Parathyroid adenoma (tissue), 2 donors: ENCODE data around the gene WDR13.

Experiments
- H2AFZ ChIP-seq: fragments of 300-600 bp; sonication (generic); one replicate; pipeline ENCODE4 v1.7.0; 2017; ENCODE audit warnings: antibody characterized with exemption, mild to moderate bottlenecking
- H3K27ac ChIP-seq: fragments of 300-600 bp; sonication (generic); one replicate; pipeline ENCODE4 v1.7.0; 2017
- H3K27me3 ChIP-seq: fragments of 300-600 bp; sonication (generic); one replicate; pipeline ENCODE4 v1.7.0; 2017; ENCODE audit warnings: low read length; ENCODE audit not compliant: control insufficient read depth, insufficient read depth
- H3K36me3 ChIP-seq: fragments of 300-600 bp; sonication (generic); one replicate; pipeline ENCODE4 v1.7.0; 2017; ENCODE audit warnings: low read length; ENCODE audit not compliant: control insufficient read depth, insufficient read depth
- H3K4me1 ChIP-seq: fragments of 300-600 bp; sonication (generic); one replicate; pipeline ENCODE4 v1.7.0; 2017; ENCODE audit warnings: control low read depth
- H3K4me2 ChIP-seq: fragments of 300-600 bp; sonication (generic); one replicate; pipeline ENCODE4 v1.7.0; 2017; ENCODE audit warnings: low read length
- H3K4me3 ChIP-seq: fragments of 300-600 bp; sonication (generic); one replicate; pipeline ENCODE4 v1.7.0; 2017; ENCODE audit warnings: low read depth, low read length
- H3K79me2 ChIP-seq: fragments of 300-600 bp; sonication (generic); one replicate; pipeline ENCODE4 v1.7.0; 2017; ENCODE audit warnings: control low read depth
- H3K9ac ChIP-seq: fragments of 300-600 bp; sonication (generic); one replicate; pipeline ENCODE4 v1.7.0; 2017; ENCODE audit warnings: mild to moderate bottlenecking
- H3K9me3 ChIP-seq: fragments of 300-600 bp; sonication (generic); one replicate; pipeline ENCODE4 v1.7.0; 2017; ENCODE audit warnings: low read length; ENCODE audit not compliant: control insufficient read depth
- CTCF ChIP-seq: fragments of 300-600 bp; sonication (generic); IDR thresholded peaks from one replicate; pipeline ENCODE4 v1.7.0; 2017; ENCODE audit warnings: antibody characterized with exemption, mild to moderate bottlenecking
- donor health status: primary hyperparathyroidism.

The WDR13 gene

GRCh38 chrX:48579259-48579658, 18.0 kb upstream of the WDR13 start:
- Histone ChIP-seq H3K36me3 (no peaks in the 10 kb centered on the region), H3K9me3 (no peaks in the 10 kb centered on the region), H3K27me3 (no peaks in the 10 kb centered on the region), H3K4me2 (no peak overlapping the region), H2AFZ (no peak overlapping the region), H3K4me3 (no peak overlapping the region), H3K27ac (no peak overlapping the region), H3K4me1 (peaks cover 2% of the 10 kb centered on the region), H3K79me2 (peaks cover 12% of the 10 kb centered on the region), H3K9ac (no peak overlapping the region)
- no peak for TF ChIP-seq CTCF

GRCh38 chrX:48580662-48581061, 16.6 kb upstream of the WDR13 start:
- TF ChIP-seq CTCF, result no peak

GRCh38 chrX:48584698-48585097, 12.6 kb upstream of the WDR13 start:
- no peak for TF ChIP-seq CTCF
- Histone ChIP-seq H3K27me3 (no peaks in the 10 kb centered on the region), H3K4me1 (no peaks in the 10 kb centered on the region), H3K4me3 (no peak overlapping the region), H3K4me2 (no peak overlapping the region), H3K27ac (no peak overlapping the region), H3K9ac (no peak overlapping the region), H2AFZ (no peak overlapping the region), H3K79me2 (no peaks in the 10 kb centered on the region), H3K36me3 (no peaks in the 10 kb centered on the region), H3K9me3 (no peaks in the 10 kb centered on the region)

More at GRCh38 chrX:48580662-48581061, 16.6 kb upstream of the WDR13 start:
- Histone ChIP-seq H3K36me3 (no peaks in the 10 kb centered on the region), H3K79me2 (peaks cover 6% of the 10 kb centered on the region), H3K4me2 (no peak overlapping the region), H3K9ac (no peak overlapping the region), H3K4me1 (peaks cover 2% of the 10 kb centered on the region), H2AFZ (no peak overlapping the region), H3K27ac (no peak overlapping the region), H3K9me3 (no peaks in the 10 kb centered on the region), H3K4me3 (no peak overlapping the region), H3K27me3 (no peaks in the 10 kb centered on the region)

- no peaks in the 10 kb centered on the region for H3K4me1 ChIP-seq
- H3K9ac ChIP-seq, result no peak overlapping the region
- no peak for TF ChIP-seq CTCF
- no peak overlapping the region for H3K27ac ChIP-seq
- H3K27me3 ChIP-seq, result no peaks in the 10 kb centered on the region
- H3K36me3 ChIP-seq, result no peaks in the 10 kb centered on the region
- no peak overlapping the region for H2AFZ ChIP-seq
- H3K79me2 ChIP-seq, result no peaks in the 10 kb centered on the region
- H3K4me3 ChIP-seq, result no peak overlapping the region
- no peak overlapping the region for H3K4me2 ChIP-seq
- no peaks in the 10 kb centered on the region for H3K9me3 ChIP-seq
Observed at GRCh38 chrX:48589482-48590162, 7.7 kb upstream of the WDR13 start.
